ENCODE data around the gene IGDCC3.

IGDCC3 gene

DNA sequence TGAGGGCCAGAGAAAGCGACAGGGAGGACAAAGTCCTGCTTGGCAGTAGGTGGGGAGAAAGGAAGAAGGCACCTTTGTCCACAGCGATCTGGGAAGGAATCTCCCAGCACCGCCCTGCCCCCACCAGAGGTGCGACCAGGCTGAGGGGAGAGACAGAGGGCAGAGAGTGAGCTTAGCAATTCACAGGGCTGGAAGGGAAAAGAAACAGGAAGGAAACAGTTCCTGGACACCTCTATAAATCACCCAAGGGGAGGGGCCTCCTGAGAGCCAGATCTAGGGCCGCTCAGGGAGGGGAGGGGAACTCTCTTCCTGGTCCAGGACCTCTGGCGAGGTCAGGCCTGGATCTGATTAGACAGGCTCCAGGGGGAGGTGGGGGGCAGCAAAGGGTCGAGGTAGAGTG, 37.9 kb downstream of the IGDCC3 start:
- H3K27me3 ChIP-seq (ENCODE audit: control insufficient read depth, insufficient read depth, low read length), result peaks cover 12% of the 10 kb centered on the region
- no peak overlapping the region for H3K9ac ChIP-seq (ENCODE audit: low read length)
- H3K36me3 ChIP-seq (ENCODE audit: control insufficient read depth, insufficient read depth, low read length), result no peaks in the 10 kb centered on the region
- no peaks in the 10 kb centered on the region for H3K4me1 ChIP-seq (ENCODE audit: control insufficient read depth, insufficient read depth, low read length)
- H3K4me3 ChIP-seq (ENCODE audit: low read length), result no peak overlapping the region
- no peaks in the 10 kb centered on the region for H3K9me3 ChIP-seq (ENCODE audit: control insufficient read depth, low read length)

DNA sequence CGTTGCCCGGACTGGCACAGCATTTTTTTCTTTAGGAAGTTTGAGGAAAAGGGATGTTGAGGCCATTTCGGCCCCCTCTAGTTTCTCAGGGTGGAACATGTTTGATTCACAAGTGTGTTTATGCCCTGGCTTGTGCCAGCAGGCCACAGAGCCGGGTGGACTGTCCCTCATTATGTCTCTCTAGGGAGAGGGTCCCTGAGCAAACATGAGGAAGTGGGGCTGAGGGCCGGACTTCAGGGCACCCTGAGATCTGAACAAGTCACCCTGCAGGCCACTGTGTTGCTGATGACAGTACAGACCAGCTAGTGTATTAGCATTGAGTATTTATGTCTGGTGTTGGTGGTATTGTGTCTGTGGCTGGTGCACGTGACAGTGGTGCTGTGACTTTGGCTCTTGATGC, 38.4 kb downstream of the IGDCC3 start:
- Histone ChIP-seq H3K9me3 (ENCODE audit: control insufficient read depth, low read length) (no peaks in the 10 kb centered on the region), H3K36me3 (ENCODE audit: control insufficient read depth, insufficient read depth, low read length) (no peaks in the 10 kb centered on the region)

DNA sequence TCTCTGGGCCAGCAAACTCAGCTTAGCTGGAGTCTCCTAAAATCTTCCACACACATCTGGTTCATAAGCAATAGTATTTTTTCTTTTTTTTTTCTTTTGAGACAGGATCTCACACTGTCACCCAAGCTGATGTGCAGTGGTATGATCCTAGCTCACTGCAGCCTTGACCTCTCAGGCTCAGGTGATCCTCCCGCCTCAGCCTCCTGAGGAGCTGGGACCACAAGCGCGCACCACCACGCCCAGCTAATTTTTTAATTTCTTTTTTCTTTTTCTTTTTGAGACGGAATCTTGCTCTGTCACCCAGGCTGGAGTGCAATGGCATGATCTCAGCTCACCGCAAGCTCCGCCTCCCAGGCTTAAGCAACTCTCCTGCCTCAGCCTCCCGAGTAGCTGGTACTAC, 39.0 kb downstream of the IGDCC3 start:
- H3K4me3 ChIP-seq (ENCODE audit: low read length), result no peak overlapping the region
- H3K27me3 ChIP-seq (ENCODE audit: control insufficient read depth, insufficient read depth, low read length), result peaks cover 12% of the 10 kb centered on the region
- H3K4me1 ChIP-seq (ENCODE audit: control insufficient read depth, insufficient read depth, low read length), result no peaks in the 10 kb centered on the region
- H3K9ac ChIP-seq (ENCODE audit: low read length), result no peak overlapping the region
- no peaks in the 10 kb centered on the region for H3K36me3 ChIP-seq (ENCODE audit: control insufficient read depth, insufficient read depth, low read length)
- H3K9me3 ChIP-seq (ENCODE audit: control insufficient read depth, low read length), result no peaks in the 10 kb centered on the region

More for the DNA sequence above, 38.4 kb downstream of the IGDCC3 start:
- Histone ChIP-seq H3K27me3 (ENCODE audit: control insufficient read depth, insufficient read depth, low read length) (peaks cover 12% of the 10 kb centered on the region), H3K9ac (ENCODE audit: low read length) (no peak overlapping the region), H3K4me1 (ENCODE audit: control insufficient read depth, insufficient read depth, low read length) (no peaks in the 10 kb centered on the region), H3K4me3 (ENCODE audit: low read length) (no peak overlapping the region)

DNA sequence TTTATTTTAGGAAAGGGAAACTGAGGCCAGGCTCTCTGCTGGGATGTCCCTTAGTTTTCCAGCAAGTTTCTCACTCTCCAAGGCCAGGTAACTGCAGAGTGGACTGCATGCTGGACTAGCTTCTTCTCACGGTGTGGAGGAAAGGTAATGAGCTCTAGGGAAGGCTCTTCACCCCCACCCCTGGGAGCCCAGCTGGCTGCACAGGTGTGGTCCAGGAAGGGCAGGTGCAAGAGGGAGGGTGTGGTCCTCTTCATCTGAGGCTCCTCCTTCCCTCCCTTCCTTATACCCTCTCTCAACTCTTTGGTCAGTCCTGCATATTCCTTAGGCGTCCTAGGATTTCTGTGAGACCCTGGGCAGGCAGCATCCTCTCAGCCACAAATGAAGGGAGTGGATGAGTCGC, 39.4 kb downstream of the IGDCC3 start:
- no peak overlapping the region for H3K9ac ChIP-seq (ENCODE audit: low read length)
- H3K27me3 ChIP-seq (ENCODE audit: control insufficient read depth, insufficient read depth, low read length), result peaks cover 12% of the 10 kb centered on the region
- no peak overlapping the region for H3K4me3 ChIP-seq (ENCODE audit: low read length)
- H3K9me3 ChIP-seq (ENCODE audit: control insufficient read depth, low read length), result no peaks in the 10 kb centered on the region
- H3K4me1 ChIP-seq (ENCODE audit: control insufficient read depth, insufficient read depth, low read length), result no peaks in the 10 kb centered on the region
- H3K36me3 ChIP-seq (ENCODE audit: control insufficient read depth, insufficient read depth, low read length), result no peaks in the 10 kb centered on the region

DNA sequence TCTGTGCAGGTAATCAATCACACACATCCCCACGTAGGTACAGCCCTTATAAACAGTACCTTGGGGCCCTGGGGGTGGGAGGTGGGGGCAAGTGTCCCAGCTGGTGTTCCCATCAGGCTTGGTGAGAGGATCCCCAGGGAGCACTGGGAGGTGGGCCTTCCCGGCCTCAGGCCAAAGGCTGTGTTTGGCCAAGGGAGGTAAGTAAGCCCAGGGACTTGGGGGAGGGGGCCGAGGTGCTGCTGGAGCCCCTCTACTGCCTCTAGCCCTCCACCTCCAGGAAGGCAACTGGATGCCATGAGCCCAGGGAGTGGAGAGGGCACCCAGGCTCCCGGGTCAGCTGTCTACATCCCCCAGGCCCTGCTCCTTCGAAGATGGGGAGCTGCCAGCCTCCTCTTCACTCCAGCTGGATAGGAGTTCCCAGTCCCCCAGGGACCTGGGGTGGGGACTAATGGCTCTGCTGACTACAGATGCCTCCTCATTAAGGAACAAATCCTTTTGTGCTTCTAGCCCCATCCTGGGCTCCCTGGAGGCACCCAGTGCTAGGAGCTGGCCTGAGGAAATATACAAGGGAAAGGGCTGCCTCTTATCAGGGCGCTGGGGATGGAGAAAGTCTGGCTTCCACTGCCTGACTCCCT, 40.2 kb downstream of the IGDCC3 start:
- Histone ChIP-seq H3K36me3 (ENCODE audit: control insufficient read depth, insufficient read depth, low read length) (no peaks in the 10 kb centered on the region), H3K4me1 (ENCODE audit: control insufficient read depth, insufficient read depth, low read length) (no peaks in the 10 kb centered on the region), H3K9ac (ENCODE audit: low read length) (no peak overlapping the region), H3K27me3 (ENCODE audit: control insufficient read depth, insufficient read depth, low read length) (peaks cover 12% of the 10 kb centered on the region), H3K4me3 (ENCODE audit: low read length) (no peak overlapping the region), H3K9me3 (ENCODE audit: control insufficient read depth, low read length) (no peaks in the 10 kb centered on the region)

DNA sequence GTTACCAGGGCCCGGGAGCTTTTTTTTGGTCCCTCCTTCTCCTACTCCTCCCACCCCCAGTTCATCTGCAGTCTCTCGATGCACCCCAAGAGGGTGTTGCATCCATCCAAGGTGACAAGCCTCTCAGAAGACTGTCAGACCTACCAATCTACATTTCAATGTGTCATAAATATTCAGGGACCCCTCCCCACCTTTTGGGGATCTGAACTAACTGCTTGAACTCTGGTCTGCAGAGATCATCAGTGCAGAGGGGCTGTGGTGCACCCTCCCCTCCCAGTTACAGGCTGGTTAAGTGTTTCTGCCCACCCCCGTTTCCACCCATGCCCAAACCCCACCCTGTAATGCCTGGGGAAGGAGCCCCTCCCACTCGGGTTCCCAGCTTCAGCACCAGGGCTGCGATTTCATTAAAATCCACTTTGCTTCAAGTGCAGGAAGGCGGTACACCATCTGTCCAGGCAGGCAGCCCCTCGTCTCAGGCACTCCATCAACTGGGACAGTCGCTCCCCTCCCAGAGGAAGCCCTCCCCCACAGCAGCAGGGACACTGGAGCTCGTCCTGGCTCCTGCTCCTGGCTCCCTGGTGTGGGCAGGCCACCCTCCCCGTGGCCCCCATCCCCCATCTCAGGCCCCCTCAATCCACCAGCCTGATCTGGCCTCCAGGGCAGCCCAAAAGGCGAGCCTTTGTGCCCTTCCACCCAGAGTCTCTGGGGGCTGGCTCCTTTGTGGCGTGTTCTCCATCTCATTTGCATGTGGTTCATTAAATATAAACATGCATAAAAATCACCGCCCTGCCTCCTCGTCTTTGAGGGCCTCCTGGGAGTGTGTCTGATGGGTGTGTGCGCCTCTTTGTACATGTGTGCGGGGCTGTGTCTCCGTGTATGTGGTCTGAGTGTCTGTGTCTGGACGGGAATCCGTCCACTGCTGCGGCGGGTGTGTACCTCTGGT, 41.0 kb downstream of the IGDCC3 start:
- no peaks in the 10 kb centered on the region for H3K9me3 ChIP-seq (ENCODE audit: control insufficient read depth, low read length)
- no peaks in the 10 kb centered on the region for H3K36me3 ChIP-seq (ENCODE audit: control insufficient read depth, insufficient read depth, low read length)
- H3K4me3 ChIP-seq (ENCODE audit: low read length), result no peak overlapping the region
- no peaks in the 10 kb centered on the region for H3K4me1 ChIP-seq (ENCODE audit: control insufficient read depth, insufficient read depth, low read length)
- H3K27me3 ChIP-seq (ENCODE audit: control insufficient read depth, insufficient read depth, low read length), result peaks cover 12% of the 10 kb centered on the region
- no peak overlapping the region for H3K9ac ChIP-seq (ENCODE audit: low read length)

DNA sequence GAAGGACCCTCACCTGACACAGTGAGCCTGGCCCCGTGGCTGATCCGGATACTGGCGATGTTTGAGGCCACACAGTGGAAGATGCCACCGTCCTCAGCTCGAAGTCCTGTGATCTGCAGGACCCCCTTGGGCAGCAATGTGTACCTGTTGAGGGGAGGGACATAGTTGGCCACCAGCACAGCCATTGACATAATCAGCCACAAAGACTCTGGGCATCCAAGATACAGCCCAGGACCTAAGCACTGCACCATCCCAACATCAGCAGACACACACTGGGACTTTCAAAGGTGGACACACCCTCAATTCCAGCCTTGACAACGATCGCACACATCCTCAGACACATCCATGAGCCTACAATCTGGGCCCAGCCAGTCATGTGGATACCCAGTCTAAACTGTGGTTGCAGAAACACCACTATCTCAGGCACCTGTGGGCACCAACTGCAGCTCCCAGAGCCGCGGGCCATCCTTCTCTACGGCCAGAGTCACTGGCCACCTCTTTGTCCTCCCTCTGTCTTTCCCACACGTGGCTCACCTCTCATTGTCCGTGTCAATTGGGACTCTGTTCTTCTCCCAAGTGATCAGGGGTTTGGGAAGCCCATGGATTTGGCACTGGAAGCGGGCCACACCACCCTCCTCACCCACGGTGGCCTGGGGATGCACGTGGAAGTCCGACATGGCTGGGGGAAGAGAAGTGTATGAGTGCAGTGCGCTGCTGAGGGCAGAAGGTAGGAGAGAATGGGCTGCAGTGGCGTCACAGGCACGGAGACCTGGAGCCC, 42.3 kb downstream of the IGDCC3 start:
- Histone ChIP-seq H3K27me3 (ENCODE audit: control insufficient read depth, insufficient read depth, low read length) (peaks cover 12% of the 10 kb centered on the region), H3K9ac (ENCODE audit: low read length) (no peak overlapping the region), H3K36me3 (ENCODE audit: control insufficient read depth, insufficient read depth, low read length) (no peaks in the 10 kb centered on the region), H3K4me1 (ENCODE audit: control insufficient read depth, insufficient read depth, low read length) (no peaks in the 10 kb centered on the region), H3K4me3 (ENCODE audit: low read length) (no peak overlapping the region), H3K9me3 (ENCODE audit: control insufficient read depth, low read length) (no peaks in the 10 kb centered on the region)

DNA sequence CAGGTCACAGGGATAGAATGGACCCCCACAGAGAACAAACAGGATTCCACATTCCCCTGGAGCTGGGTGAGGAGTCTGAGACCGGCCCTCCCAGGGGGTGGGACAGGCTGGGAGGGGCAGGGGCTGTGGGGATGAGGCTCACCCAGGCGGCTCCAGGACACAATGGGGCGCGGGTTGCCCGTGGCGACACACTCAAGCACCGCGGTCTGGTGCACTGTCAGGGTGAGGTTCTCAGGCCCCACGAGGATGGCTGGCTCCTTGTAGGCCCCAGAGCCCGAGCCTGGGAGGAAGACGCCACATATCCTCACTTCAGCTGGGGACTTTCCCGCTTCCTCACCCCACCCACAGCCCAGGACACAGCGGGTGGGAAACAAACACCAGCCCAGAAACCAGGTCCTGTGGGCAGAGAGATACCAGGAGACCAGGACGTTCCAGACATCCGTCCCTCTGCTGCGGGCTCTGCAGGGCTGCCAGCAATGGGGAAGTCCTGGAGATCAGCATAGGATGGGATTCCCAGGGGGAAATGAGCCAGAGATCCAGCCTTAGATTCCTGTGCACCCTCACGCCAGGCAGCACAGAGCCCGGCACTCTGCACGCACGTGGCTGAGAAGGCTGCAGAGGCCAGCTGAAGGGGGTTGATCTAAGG, 43.1 kb downstream of the IGDCC3 start:
- peaks cover 11% of the 10 kb centered on the region for H3K27me3 ChIP-seq (ENCODE audit: control insufficient read depth, insufficient read depth, low read length)
- H3K9ac ChIP-seq (ENCODE audit: low read length), result no peak overlapping the region
- H3K9me3 ChIP-seq (ENCODE audit: control insufficient read depth, low read length), result no peaks in the 10 kb centered on the region
- no peak overlapping the region for H3K4me3 ChIP-seq (ENCODE audit: low read length)
- H3K36me3 ChIP-seq (ENCODE audit: control insufficient read depth, insufficient read depth, low read length), result no peaks in the 10 kb centered on the region
- no peaks in the 10 kb centered on the region for H3K4me1 ChIP-seq (ENCODE audit: control insufficient read depth, insufficient read depth, low read length)

DNA sequence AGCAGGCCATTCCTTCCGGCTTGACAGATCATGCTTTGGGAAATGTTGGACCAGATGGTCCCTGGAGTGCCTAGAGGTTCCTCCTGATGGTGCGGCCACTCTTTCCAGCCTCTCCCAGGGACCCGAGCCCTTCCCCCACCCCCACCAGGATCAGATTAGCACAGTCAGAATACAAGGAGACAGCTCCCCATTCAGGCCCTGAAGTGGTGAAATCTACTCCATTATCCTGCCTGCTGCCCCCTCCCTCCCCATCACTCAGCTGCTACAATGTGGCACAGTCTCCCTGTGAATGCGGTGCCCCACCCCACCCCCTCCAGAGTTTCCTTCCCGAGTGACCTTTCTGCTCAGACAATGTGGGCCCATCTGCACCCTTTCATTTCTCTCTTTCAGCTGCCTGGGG, 43.9 kb downstream of the IGDCC3 start:
- Histone ChIP-seq H3K9ac (ENCODE audit: low read length) (no peak overlapping the region), H3K4me3 (ENCODE audit: low read length) (no peak overlapping the region), H3K36me3 (ENCODE audit: control insufficient read depth, insufficient read depth, low read length) (no peaks in the 10 kb centered on the region), H3K9me3 (ENCODE audit: control insufficient read depth, low read length) (no peaks in the 10 kb centered on the region), H3K27me3 (ENCODE audit: control insufficient read depth, insufficient read depth, low read length) (peaks cover 5% of the 10 kb centered on the region), H3K4me1 (ENCODE audit: control insufficient read depth, insufficient read depth, low read length) (no peaks in the 10 kb centered on the region)

DNA sequence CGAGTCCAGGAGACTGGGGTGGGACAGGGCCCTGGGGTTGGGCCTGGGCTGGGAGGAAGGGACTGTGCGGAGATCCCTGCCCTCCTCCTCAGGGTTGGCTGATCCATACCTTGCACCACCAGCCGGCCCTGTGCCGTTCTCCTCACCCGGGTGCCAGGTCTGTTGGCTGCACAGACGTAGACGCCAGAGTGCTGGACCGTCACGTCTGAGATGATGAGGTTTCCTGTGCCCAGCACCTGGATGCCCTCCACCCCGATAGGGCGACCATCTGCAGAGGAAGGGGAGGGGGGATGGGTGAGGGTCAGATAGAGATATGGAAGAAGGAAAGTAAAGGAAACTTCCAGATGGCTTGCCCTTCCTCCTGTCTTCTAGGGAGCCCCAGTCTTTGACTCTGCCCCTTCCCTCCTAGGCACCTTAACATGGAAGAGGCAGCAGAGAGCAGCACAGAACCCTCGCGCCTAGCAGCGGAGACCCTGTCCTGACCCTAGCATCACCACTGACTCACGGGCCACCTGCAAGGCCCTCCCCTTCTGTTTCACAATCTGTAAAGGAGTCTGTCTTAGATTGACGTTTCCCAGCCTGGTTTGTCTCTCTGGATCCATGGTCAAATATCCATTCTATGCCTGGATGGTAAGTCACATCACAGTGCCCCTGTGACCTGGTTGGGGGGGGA, 44.5 kb downstream of the IGDCC3 start:
- no peaks in the 10 kb centered on the region for H3K4me1 ChIP-seq (ENCODE audit: control insufficient read depth, insufficient read depth, low read length)
- H3K9me3 ChIP-seq (ENCODE audit: control insufficient read depth, low read length), result no peaks in the 10 kb centered on the region
- no peak overlapping the region for H3K9ac ChIP-seq (ENCODE audit: low read length)
- H3K27me3 ChIP-seq (ENCODE audit: control insufficient read depth, insufficient read depth, low read length), result peaks cover 5% of the 10 kb centered on the region
- no peaks in the 10 kb centered on the region for H3K36me3 ChIP-seq (ENCODE audit: control insufficient read depth, insufficient read depth, low read length)
- H3K4me3 ChIP-seq (ENCODE audit: low read length), result no peak overlapping the region

DNA sequence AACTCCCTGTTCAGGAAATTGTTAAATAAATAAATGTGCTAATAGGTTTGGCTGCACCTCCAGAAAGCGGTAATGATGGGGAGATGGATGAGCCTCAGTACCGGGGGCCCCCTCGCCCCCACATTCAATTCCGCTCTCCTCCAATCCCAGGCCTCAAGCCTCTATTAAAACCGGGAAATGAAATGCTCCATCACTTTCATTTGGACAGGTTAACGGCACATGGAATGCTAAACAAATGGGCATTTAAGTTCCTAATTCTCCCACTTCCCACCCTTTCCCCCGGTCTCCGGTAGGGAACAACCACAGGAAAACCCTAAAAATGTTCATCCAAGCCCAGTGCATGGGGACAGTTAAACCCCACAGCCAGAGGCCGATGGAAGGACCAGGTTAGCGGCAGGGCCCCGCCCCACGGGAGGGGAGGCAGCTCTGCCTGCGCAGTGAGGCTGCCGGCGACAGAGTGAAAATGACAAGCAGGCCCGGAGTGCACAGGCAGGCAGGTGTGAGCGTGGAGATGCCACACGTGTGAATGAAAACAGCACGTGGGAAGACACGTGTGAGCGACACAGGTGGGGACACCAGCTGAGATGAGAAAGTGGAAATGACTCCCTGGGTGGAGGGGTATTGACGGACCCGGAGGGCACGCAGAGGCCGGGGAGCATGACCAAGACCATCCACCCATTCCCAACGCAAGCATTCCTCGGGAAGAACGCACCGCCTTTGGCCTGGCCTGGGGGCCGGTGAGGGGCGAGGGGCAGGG, 45.2 kb downstream of the IGDCC3 start:
- H3K4me3 ChIP-seq (ENCODE audit: low read length), result no peak overlapping the region
- H3K4me1 ChIP-seq (ENCODE audit: control insufficient read depth, insufficient read depth, low read length), result no peaks in the 10 kb centered on the region
- no peaks in the 10 kb centered on the region for H3K9me3 ChIP-seq (ENCODE audit: control insufficient read depth, low read length)
- peaks cover 3% of the 10 kb centered on the region for H3K27me3 ChIP-seq (ENCODE audit: control insufficient read depth, insufficient read depth, low read length)
- no peaks in the 10 kb centered on the region for H3K36me3 ChIP-seq (ENCODE audit: control insufficient read depth, insufficient read depth, low read length)
- no peak overlapping the region for H3K9ac ChIP-seq (ENCODE audit: low read length)
